Measurements from ENCODE around the gene SPTBN1.

GRCh38 chr2:54590216-54591120, 134.3 kb downstream of the SPTBN1 start:
- TF ChIP-seq TAF1 (IDR thresholded peaks at IDR 0.05; ENCODE audit: low read depth) (no peak), FOXM1 (IDR thresholded peaks at IDR 0.05; ENCODE audit: borderline replicate concordance, low read depth) (no peak), REST (IDR thresholded peaks at IDR 0.05; ENCODE audit: low read depth) (no peak), CEBPB (IDR thresholded peaks at IDR 0.05) (no peak), TCF12 (IDR thresholded peaks at IDR 0.05; ENCODE audit: low read depth) (no peak), ZBTB7A (IDR thresholded peaks at IDR 0.05; ENCODE audit: low read depth) (no peak)
